ENCODE results near the gene C19orf25. TPM values are rescaled to one million over a fixed set of nuclear protein-coding genes. Genes with fewer than 3 reads are reported as not detected.

C19orf25 gene
- total and polyA plus RNA-seq, 9 donors, result 17.5 to 23.9 (median 20.9) TPM

DNA sequence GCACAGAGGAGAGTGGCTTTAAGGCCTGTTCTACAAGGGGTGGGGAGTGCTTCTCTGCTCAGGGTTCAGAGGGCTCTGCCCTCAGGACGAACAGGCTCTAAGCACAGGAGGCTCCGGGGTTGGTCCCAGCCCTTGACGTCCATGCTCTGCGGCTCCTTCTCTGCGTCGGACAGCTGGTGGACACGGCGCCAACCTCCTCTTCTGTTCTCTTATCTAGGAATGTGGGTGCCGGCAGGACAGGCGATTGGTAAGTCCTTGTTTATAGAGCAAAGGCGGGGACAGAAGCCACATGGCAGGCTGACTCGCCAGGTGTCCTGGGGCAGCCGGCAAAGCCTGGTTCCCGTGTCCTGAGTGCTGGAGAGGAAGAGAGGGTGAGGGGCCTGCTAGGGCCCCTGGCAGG is 49.3 kb downstream of the C19orf25 start:
- H3K27ac ChIP-seq (ENCODE audit: low read length), result no peak overlapping the region
- WGBS (ENCODE audit: insufficient coverage), result 94% methylated on average over 3 of the region's 14 CpGs
- H3K4me1 ChIP-seq (ENCODE audit: control insufficient read depth, insufficient read depth, low read length), result no peaks in the 10 kb centered on the region
- H3K9me3 ChIP-seq (replicated peaks; ENCODE audit: control insufficient read depth, low read depth, low read length), result no peaks in the 10 kb centered on the region
- no peak for DNase-seq
- peaks cover 90% of the 10 kb centered on the region for H3K36me3 ChIP-seq (ENCODE audit: control insufficient read depth, insufficient read depth, low read length)
- H3K27me3 ChIP-seq (ENCODE audit: control insufficient read depth, insufficient read depth, low read length), result no peaks in the 10 kb centered on the region
- H3K4me3 ChIP-seq (ENCODE audit: low read length), result no peak overlapping the region

GRCh38 chr19:1428738-1429391 is 50.1 kb downstream of the C19orf25 start:
- Histone ChIP-seq H3K4me1 (ENCODE audit: control insufficient read depth, insufficient read depth, low read length) (no peaks in the 10 kb centered on the region), H3K27me3 (ENCODE audit: control insufficient read depth, insufficient read depth, low read length) (no peaks in the 10 kb centered on the region), H3K27ac (ENCODE audit: low read length) (no peak overlapping the region), H3K36me3 (ENCODE audit: control insufficient read depth, insufficient read depth, low read length) (peaks cover 83% of the 10 kb centered on the region), H3K9me3 (replicated peaks; ENCODE audit: control insufficient read depth, low read depth, low read length) (no peaks in the 10 kb centered on the region), H3K4me3 (ENCODE audit: low read length) (no peak overlapping the region)
- 94% methylated on average over 41 of the region's 41 CpGs for WGBS (ENCODE audit: insufficient coverage)
- no peak for DNase-seq

DNA sequence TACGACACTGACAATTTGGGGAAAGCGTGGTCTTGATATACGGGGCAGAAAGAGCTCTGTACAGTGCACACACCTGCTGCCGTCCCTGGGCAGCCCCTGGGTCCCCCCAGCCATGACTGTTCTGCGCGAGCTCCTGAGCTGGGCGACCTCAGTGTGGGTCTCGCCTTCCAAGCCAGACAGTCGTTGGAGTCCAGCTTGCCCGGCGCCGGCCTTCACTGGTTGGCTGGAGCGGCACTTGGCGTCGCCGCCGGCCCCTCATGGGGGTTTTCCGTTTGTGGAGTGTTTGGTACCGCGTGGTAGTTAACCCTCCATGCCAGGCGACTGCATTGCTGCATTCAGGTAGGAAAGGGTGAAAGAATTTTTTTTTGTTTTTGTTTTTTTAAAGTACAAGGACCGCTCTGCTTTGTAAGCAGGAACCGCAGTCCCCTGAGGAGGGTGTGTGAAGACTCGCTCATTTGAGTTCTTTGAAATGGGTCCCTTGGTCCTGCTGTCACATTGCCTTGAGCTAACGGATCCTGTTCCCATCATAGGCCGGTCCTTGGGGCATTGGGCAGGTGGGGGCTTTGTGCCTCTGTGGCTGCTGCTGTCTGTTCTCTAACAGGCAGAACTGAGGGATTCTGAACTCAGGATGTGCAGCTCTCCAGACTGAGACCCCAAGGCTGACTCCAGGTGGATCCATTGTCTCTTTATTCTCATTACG is 51.6 kb downstream of the C19orf25 start:
- Histone ChIP-seq H3K4me3 (ENCODE audit: low read length) (no peak overlapping the region), H3K27ac (ENCODE audit: low read length) (no peak overlapping the region), H3K27me3 (ENCODE audit: control insufficient read depth, insufficient read depth, low read length) (no peaks in the 10 kb centered on the region), H3K36me3 (ENCODE audit: control insufficient read depth, insufficient read depth, low read length) (peaks cover 83% of the 10 kb centered on the region), H3K4me1 (ENCODE audit: control insufficient read depth, insufficient read depth, low read length) (no peaks in the 10 kb centered on the region), H3K9me3 (replicated peaks; ENCODE audit: control insufficient read depth, low read depth, low read length) (no peaks in the 10 kb centered on the region)
- no peak for DNase-seq
- 85% methylated on average over 20 of the region's 27 CpGs for WGBS (ENCODE audit: insufficient coverage)

- WGBS (ENCODE audit: insufficient coverage), result 88% methylated on average over 2 of the region's 9 CpGs
- no peak overlapping the region for H3K27ac ChIP-seq (ENCODE audit: low read length)
- H3K9me3 ChIP-seq (replicated peaks; ENCODE audit: control insufficient read depth, low read depth, low read length), result no peaks in the 10 kb centered on the region
- H3K4me3 ChIP-seq (ENCODE audit: low read length), result no peak overlapping the region
- no peak for DNase-seq
- H3K36me3 ChIP-seq (ENCODE audit: control insufficient read depth, insufficient read depth, low read length), result peaks cover 83% of the 10 kb centered on the region
- peaks cover 6% of the 10 kb centered on the region for H3K4me1 ChIP-seq (ENCODE audit: control insufficient read depth, insufficient read depth, low read length)
- H3K27me3 ChIP-seq (ENCODE audit: control insufficient read depth, insufficient read depth, low read length), result no peaks in the 10 kb centered on the region
Observed at GRCh38 chr19:1426736-1427135, 52.3 kb downstream of the C19orf25 start.

- Histone ChIP-seq H3K27ac (ENCODE audit: low read length) (no peak overlapping the region), H3K27me3 (ENCODE audit: control insufficient read depth, insufficient read depth, low read length) (no peaks in the 10 kb centered on the region), H3K4me3 (ENCODE audit: low read length) (no peak overlapping the region), H3K36me3 (ENCODE audit: control insufficient read depth, insufficient read depth, low read length) (peaks cover 86% of the 10 kb centered on the region), H3K4me1 (ENCODE audit: control insufficient read depth, insufficient read depth, low read length) (peaks cover 8% of the 10 kb centered on the region), H3K9me3 (replicated peaks; ENCODE audit: control insufficient read depth, low read depth, low read length) (no peaks in the 10 kb centered on the region)
- 90% methylated on average over 6 of the region's 14 CpGs for WGBS (ENCODE audit: insufficient coverage)
- no peak for DNase-seq
Observed at GRCh38 chr19:1425902-1426301, 53.1 kb downstream of the C19orf25 start.

DNA sequence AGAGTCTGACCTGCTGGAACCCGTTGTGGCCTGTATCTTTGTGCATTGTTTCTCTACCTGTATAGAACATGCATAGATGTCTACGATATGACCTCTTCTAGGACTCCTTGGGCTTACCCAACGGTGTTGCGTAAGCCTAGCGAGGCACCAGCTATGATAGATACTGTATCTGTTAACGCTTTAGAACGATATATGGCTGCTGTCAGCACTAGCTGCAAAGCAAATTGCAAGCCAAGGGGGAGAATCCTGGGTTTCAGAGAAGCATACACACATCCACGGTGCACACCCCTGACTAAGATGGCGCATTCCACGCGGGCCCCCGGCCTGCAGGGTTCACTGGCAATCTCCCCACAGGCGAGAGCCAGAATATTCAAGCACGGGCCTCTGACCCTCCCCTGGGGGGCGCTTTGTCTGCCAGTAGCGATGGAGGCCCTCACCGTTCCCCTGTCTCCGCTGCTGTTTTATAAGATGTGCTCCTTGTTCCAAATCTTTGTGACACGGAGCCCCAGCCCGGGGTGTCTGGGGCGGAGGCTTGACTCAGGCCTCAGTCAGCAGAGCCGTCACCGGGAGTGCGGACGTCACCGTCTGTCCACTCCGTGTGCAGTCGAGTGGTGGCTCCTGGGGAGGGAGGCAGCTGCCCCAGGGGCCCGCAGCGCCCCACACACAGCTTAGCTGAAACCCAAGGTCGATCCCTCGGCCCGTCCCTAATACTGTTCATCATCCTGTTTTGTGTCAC is 53.7 kb downstream of the C19orf25 start:
- Histone ChIP-seq H3K9me3 (replicated peaks; ENCODE audit: control insufficient read depth, low read depth, low read length) (no peaks in the 10 kb centered on the region), H3K27me3 (ENCODE audit: control insufficient read depth, insufficient read depth, low read length) (no peaks in the 10 kb centered on the region), H3K4me1 (ENCODE audit: control insufficient read depth, insufficient read depth, low read length) (peaks cover 8% of the 10 kb centered on the region), H3K36me3 (ENCODE audit: control insufficient read depth, insufficient read depth, low read length) (peaks cover 89% of the 10 kb centered on the region), H3K4me3 (ENCODE audit: low read length) (no peak overlapping the region), H3K27ac (ENCODE audit: low read length) (no peak overlapping the region)
- 70% methylated on average over 28 of the region's 33 CpGs for WGBS (ENCODE audit: insufficient coverage)
- DNase-seq, result peak; percentile 54

DNA sequence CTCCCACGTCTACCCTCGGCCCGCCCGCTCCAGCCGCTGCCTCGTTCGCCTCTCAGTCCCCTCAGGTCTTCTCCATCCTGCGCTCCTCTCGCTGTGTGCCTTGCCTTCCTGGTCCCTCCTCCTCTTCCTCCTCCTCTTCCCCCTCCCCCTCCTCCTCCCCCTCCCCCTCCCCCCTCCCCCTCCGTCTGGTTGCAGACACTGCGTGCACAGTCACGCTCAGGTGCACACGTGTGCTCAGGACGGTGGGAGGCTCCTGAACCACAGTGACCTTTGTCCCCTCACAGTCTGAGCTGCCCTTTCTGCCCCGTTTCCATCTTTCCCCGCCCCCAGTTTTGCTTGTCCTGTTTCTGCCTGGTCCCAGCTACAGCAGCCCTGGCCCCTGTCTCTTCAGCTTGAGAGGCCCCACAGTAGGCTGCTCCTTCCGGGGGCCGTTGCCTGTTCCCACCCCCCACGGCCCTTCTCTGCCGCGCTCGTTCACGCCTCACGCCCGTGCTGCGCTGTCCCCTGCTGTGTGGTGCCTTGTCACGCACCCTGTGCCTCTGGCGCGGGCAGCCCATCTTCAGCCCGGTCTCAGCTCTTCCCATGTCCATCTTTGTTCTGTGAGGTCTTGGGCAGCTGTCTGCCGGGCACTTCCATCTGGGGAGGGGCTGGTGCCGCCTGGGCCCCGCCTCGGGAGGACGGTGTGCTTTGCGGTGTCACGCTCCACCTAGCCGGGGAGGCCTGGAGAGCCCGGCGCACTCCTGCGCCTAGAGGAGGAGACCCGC is 54.6 kb downstream of the C19orf25 start:
- Histone ChIP-seq H3K27me3 (ENCODE audit: control insufficient read depth, insufficient read depth, low read length) (no peaks in the 10 kb centered on the region), H3K36me3 (ENCODE audit: control insufficient read depth, insufficient read depth, low read length) (peaks cover 84% of the 10 kb centered on the region), H3K4me3 (ENCODE audit: low read length) (no peak overlapping the region), H3K27ac (ENCODE audit: low read length) (no peak overlapping the region), H3K9me3 (replicated peaks; ENCODE audit: control insufficient read depth, low read depth, low read length) (no peaks in the 10 kb centered on the region), H3K4me1 (ENCODE audit: control insufficient read depth, insufficient read depth, low read length) (peaks cover 8% of the 10 kb centered on the region)
- no peak for DNase-seq
- WGBS (ENCODE audit: insufficient coverage), result 75% methylated on average over 26 of the region's 42 CpGs

GRCh38 chr19:1423436-1424191 is 55.4 kb downstream of the C19orf25 start:
- Histone ChIP-seq H3K4me1 (ENCODE audit: control insufficient read depth, insufficient read depth, low read length) (peaks cover 8% of the 10 kb centered on the region), H3K27ac (ENCODE audit: low read length) (no peak overlapping the region), H3K9me3 (replicated peaks; ENCODE audit: control insufficient read depth, low read depth, low read length) (no peaks in the 10 kb centered on the region), H3K36me3 (ENCODE audit: control insufficient read depth, insufficient read depth, low read length) (peaks cover 85% of the 10 kb centered on the region), H3K27me3 (ENCODE audit: control insufficient read depth, insufficient read depth, low read length) (no peaks in the 10 kb centered on the region), H3K4me3 (ENCODE audit: low read length) (no peak overlapping the region)
- DNase-seq, result no peak
- WGBS (ENCODE audit: insufficient coverage), result 90% methylated on average over 31 of the region's 40 CpGs
